ENCODE measurements around the gene KCNK6. TPM values are rescaled to one million over a fixed set of nuclear protein-coding genes. Genes with fewer than 3 reads are reported as not detected.
A peak's percentile ranks its signal among the peaks of the same experiment; 100 is the strongest.
"Not testable (repeated sequence)": the region's sequence is repeated elsewhere in the genome, so short reads cannot be mapped to it uniquely, and the experiment has no call there.

KCNK6 gene
- polyA plus RNA-seq, 3 donors, result 3.2 to 11.3 (median 4.0) TPM

DNA sequence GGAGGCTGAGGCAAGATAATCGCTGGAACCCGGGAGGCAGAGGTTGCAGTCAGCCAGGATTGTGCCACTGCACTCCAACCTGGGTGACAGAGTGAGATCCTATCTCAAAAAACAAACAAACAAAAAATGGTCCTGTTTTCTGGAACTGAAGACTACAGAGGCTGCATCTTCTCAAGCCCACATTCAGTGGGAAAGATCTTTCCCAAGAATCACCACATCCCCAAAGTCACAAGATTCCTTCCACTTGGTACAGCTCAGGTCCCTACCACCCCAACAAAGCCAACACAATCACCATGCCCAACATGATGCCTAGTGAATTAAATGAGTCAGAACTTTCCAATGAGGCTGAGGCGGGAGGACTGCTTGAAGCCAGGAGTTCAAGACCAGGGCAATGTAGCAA lies 31.2 kb downstream of the KCNK6 start:
- WGBS, 3 donors, result 76 to 85% (median 77%) methylated on average over 3 of the region's 3 CpGs
- H3K27ac ChIP-seq (ENCODE audit: low read depth, low read length), result no peak overlapping the region

DNA sequence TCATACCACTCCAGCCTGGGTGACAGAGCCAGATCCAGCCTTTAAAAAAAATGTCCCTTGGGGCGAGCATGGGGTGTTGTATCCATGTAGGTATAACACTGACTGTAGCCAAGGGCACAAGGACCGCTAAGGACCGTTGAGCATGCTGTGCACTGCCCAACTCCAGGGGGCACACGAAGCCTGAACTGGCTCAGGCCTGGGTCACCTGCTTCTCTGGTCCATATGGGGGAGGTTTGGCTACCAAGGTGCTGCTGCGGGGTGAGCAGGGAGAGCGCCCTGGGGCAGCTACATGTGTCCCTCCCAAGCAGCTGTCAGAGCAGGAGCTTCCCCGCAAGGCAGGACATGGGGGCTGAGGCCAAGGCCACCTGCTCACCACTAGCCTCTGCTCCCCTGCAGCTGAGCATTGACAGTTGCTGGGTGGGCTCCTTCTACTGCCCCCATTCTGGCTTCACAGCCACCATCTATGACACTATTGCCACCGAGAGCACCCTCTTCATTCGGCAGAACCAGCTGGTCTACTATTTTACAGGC lies 32.3 kb downstream of the KCNK6 start:
- WGBS, 3 donors, result 69 to 80% (median 76%) methylated on average over 9 of the region's 9 CpGs
- no peak overlapping the region for H3K27ac ChIP-seq (ENCODE audit: low read depth, low read length)

DNA sequence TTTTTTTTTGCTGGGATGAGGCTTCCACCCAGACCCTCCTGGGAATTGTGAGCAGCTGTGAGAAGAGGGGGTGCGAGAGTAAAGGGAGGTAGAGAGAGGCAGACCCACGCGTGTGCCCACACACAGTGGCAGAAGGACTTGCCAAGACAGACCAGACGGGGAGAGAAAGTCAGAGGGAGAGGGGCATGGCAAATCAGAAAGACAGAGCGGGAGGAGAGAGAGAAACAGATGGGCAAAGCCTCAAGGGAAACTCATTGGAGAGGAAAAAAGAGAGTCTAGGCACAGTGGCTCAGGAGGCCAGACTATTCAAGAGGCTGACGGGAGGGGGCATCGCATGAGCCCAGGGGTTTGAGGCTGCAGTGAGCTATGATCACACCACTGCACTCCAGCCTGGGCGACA lies 33.0 kb downstream of the KCNK6 start:
- no peak overlapping the region for H3K27ac ChIP-seq (ENCODE audit: low read depth, low read length)
- 68 to 80% (median 68%) methylated on average over 8 of the region's 8 CpGs for WGBS, 3 donors

DNA sequence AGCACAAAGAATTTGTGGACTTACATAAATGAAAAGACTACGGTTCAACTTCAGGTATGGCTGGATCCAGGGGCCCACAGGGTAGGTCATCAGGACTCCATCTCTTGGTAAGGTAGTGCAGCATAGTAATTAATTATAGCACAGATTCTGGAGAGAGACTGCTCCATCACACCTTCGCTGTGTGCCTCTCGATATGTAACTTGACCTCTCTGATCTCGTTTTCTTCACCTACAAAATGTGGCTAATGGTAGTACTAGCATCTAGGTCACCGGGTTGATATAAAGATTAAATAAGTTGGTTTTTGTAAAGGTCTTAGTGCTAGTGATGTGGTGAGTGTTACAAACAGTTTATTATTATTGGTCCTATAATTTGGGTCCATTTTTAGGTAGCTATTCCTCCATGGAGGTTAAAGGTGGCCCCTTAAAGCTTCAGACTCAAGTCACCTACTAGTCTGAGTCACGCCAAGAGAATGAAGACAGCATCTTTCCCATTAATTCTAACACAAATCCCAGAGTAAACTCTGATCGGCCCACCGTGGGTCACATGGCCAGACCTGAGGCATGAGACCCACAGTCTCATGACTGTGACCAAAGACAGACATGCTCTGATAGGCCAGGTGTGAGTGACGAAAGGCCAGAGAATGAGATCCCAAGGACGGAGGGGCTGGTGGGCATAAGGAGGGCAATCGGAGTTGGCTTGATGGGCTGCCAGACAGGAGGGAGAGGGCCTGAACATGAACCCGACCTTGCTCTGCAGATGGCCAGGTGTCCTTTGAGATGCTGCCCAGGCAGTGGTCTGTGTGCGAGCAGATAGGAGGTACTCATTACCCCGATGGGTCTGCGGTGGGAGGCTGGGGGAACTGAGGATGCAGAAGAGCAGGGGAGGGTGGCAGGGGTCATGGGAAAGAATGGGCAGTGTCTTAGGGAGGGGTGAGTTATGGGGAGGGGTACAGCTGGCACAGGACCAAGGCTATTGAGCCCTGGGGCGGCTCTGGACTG lies 36.4 kb downstream of the KCNK6 start:
- no peak overlapping the region for H3K27ac ChIP-seq (ENCODE audit: low read depth, low read length)
- WGBS, 3 donors, result 63 to 80% (median 79%) methylated on average over 16 of the region's 16 CpGs

DNA sequence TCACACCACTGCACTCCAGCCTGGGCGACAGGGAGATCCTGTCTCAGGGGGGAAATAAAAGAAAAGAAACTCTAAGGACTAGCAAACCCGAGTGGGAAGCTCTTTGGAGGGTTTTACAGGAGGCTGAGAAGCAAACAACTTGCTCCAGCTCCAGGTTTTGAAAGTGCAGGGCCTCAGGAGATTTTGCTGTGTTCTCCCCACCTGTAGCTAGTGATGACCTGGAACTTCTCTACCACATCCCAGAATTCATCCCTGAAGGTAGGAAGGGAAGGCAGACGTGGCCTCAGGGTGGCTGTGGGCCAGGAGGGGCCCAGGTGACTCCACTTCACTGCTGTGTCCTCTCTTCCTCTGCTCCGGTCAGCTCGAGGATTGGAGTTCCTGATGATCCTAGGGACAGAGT lies 38.4 kb downstream of the KCNK6 start:
- no peak overlapping the region for H3K27ac ChIP-seq (ENCODE audit: low read depth, low read length)
- WGBS, 3 donors, result 29 to 37% (median 37%) methylated on average over 5 of the region's 5 CpGs

DNA sequence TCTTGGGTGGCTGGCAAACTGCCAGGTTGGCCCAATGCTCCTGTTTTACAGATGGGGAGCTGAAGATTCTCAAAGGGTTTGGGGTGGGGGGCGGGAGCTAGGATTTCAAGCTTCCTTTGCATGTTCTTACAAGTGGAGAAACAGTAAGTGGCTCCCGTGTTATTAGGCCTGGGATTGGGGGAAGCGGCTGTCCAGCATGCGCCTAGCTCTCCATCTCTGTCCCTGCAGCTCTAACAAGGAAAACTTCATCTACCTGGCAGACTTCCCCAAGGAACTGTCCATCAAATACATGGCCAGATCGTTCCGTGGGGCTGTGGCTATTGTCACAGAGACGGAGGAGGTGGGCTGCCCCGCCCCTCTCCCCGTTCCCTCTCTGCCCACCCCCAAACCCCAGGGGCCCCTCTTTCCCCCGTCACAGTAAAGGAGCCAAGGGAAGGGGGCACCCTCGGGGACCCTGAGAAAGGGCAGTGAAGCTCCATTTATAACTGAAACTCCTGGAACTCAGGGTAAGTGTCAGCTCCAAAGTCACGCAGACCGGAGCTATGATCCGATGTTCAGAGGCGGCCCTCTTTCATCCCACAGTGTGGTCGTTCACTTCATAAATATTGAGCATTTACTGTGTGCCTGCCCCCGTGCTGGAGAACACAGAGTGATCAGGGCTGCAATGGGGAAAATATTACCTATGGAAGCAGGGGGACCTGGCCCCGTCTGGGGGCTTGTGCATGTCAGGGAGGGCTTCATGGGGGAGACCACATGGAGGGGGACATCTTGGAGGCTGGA lies 39.8 kb downstream of the KCNK6 start:
- 44 to 54% (median 51%) methylated on average over 18 of the region's 18 CpGs for WGBS, 3 donors
- H3K27ac ChIP-seq (ENCODE audit: low read depth, low read length), result no peak overlapping the region

DNA sequence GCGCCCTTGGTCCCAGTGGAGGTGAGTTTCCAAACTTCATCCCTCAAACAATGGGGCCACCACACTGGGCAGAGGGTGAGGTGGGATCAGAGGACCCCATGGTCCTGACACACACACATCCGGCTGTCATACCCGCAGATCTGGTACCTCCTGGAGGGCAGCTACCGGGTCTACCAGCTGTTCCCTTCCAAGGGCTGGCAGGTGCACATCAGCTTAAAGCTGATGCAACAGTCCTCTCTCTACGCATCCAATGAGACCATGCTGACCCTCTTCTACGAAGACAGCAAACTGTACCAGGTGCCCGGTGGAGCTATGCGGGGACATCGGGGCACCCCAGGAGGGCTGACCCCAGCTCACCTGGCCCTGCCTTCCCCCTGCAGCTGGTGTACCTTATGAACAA lies 40.7 kb downstream of the KCNK6 start:
- H3K27ac ChIP-seq (ENCODE audit: low read depth, low read length), result no peak overlapping the region
- WGBS, 3 donors, result 69 to 82% (median 79%) methylated on average over 9 of the region's 9 CpGs

DNA sequence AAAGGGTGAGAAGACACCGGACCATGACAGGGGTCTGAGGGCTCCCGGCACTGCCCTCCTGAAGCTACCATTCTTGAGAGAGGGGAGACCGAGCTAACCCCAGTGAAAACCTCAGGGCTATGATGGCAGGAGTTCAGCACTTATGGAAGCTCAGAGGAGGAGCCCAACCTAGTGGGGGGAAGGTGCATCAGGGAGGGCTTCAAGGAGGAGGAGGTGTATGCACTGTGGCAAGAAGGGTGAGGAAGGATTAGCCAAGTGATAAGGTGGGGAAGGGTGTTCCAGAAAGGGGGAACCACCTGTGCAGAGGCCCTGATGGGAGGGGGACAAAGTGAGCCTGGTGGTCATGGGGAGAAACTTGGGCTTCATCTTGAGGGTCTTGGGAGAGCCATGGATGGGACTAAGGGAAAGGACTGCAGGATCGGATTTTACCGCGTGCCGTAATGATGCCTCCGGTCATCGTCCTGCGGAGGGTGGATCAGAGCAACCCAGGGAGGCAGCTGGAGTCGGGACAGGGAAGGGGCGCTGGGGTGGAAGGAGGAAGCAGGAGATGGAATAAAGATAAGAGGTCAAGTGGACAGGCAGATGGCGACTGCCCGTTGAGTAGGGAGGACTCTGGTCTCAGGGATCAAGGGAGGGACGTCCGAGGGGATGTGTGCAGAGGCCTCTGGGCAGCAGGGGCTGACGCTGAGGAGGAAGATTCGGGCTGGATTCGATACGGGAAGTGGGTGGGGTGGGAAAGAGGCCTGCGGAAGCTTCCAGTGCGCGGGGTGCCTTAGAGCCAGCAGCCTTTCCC lies 41.4 kb downstream of the KCNK6 start:
- 13 to 25% (median 25%) methylated on average over 19 to 23 of the region's 23 CpGs for WGBS, 3 donors
- H3K27ac ChIP-seq (ENCODE audit: low read depth, low read length), result no peak overlapping the region

DNA sequence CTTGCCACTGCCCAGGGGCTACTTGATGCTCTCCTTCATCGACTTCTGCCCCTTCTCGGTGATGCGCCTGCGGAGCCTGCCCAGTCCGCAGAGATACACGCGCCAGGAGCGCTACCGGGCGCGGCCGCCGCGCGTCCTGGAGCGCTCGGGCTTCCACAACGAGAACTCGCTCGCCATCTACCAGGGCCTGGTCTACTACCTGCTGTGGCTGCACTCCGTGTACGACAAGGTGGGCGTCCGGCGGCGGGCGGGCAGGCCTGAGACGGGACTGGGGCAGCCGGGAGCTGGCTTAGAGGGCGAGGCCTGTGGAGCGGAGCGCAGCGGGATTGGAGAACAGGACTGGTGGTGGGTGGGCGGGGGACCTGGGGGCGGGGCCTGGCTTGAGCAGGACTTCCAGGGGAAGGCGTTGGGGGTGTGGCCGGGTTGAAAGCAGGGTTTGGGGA lies 42.0 kb downstream of the KCNK6 start:
- H3K27ac ChIP-seq (ENCODE audit: low read depth, low read length), result no peak overlapping the region
- WGBS, 3 donors, result 0 to 1% (median 1%) methylated on average over 32 to 37 of the region's 37 CpGs

DNA sequence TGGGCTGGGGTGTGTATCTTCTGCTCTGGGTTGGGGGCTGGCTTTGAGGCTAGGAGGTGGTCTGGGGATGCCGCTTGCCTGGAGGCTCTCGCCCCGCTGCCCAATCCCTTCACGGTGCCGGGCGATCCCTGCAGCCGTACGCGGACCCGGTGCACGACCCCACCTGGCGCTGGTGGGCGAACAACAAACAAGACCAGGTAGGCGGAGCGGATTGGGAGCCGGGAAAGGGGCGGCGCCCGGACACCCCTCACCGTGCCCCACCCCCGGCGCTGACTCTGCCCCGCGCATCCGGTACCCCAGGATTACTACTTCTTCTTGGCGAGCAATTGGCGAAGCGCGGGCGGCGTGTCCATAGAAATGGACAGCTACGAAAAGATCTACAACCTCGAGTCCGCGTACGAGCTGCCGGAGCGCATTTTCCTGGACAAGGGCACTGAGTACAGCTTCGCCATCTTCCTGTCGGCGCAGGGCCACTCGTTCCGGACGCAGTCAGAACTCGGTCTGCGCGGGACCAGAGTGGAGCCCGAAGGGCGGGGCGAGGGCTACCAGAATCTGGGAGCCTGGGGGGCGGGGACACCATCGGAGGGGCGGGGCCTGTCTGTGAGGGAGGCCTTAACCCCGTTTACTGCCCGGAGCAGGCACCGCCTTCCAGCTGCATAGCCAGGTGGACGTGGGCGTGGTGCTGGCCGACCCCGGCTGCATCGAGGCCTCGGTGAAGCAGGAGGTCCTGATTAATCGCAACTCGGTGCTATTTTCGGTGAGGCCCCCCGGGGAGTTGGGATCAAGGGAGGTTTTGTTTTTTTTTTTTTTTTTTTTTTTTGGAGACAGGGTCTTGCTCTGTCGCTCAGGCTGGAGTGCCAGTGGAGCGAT lies 42.7 kb downstream of the KCNK6 start:
- 1 to 2% (median 2%) methylated on average over 59 to 68 of the region's 68 CpGs for WGBS, 3 donors
- H3K27ac ChIP-seq (ENCODE audit: low read depth, low read length), result no peak overlapping the region

DNA sequence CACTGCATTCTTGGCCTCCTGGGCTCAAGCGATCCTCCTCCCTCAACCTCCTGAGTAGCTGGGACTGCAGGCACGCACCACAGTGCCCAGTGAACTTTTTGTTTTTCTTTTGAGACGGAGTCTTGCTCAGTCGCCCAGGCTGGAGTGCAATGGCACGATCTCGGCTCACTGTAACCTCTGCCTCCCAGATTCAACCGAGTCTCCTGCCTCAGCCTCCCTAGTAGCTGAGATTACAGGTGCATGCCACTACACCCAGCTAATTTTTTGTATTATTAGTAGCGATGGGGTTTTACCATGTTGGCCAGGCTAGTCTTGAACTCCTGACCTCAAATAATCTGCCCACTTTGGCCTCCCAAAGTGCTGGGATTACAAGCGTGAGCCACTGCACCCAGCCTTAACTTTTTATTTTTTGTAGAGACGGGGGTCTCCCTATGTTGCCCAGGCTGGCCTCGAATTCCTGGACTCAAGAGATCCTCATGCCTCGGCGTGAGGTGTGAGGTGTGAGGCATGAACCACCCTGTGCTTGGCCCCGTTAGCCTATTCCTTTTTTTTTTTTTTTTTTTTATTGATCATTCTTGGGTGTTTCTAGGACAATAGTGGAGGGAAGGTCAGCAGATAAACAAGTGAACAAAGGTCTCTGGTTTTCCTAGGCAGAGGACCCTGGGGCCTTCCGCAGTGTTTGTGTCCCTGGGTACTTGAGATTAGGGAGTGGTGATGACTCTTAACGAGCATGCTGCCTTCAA lies 43.5 kb downstream of the KCNK6 start:
- not testable (repeated sequence) for H3K27ac ChIP-seq (ENCODE audit: low read depth, low read length)
- 65 to 84% (median 83%) methylated on average over 14 to 15 of the region's 16 CpGs for WGBS, 3 donors

DNA sequence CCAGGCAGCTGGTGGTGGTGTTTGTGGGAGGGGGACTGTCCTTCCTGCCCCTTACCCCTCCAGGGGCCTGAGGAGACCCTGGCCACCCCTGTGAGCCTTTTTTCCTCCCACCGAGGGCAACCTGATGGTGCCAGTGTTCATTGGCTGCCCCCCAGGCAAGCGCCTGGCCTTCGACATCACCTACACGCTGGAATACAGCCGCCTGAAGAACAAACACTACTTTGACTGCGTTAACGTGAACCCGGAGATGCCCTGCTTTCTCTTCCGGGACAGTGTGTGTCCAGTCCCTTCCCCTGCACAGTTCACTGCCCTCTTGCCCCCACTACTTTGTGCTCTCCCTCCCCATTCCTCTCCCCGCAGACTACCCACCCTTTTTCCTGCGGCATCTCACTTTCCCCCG lies 47.4 kb downstream of the KCNK6 start:
- no peak overlapping the region for H3K27ac ChIP-seq (ENCODE audit: low read depth, low read length)

DNA sequence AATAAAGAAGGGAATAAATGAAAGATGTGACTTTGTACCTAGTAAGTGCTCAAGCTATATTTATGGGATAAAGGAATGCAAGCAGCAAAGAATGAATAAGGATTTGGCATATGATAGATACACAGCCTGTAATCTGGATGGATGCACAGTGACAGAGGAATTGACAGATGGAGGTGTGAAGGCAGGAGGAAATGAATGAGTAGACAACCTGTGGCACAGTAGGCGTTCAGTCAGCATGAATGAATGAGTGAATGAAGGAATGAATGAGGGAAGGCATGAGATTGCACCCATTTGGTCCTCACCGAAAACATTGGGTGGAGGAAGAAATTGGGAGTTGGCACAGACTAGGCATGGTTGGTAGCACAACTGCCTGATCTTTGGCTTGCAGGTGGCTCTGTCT lies 49.9 kb downstream of the KCNK6 start:
- 72 to 93% (median 89%) methylated on average over 2 of the region's 2 CpGs for WGBS, 3 donors
- H3K27ac ChIP-seq (ENCODE audit: low read depth, low read length), result no peak overlapping the region

More for the DNA sequence above, 47.4 kb downstream of the KCNK6 start:
- WGBS, 3 donors, result 60 to 84% (median 77%) methylated on average over 10 to 12 of the region's 12 CpGs

DNA sequence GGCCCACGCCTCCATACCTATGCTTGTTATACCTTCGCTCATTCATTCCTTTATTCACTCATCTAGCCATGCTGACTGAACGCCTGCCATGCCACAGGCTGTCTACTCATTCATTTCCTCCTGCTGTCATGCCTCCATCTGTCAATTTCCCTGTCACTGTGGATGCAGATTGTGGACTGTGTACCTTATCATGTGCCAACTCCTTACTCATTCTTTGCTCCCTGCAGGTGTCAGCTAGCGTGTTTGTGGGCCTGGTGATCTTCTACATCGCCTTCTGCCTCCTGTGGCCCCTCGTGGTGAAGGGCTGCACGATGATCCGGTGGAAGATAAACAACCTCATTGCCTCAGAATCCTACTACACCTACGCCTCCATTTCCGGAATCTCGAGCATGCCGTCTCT lies 50.7 kb downstream of the KCNK6 start:
- H3K27ac ChIP-seq (ENCODE audit: low read depth, low read length), result no peak overlapping the region
- 63 to 78% (median 71%) methylated on average over 12 of the region's 12 CpGs for WGBS, 3 donors

DNA sequence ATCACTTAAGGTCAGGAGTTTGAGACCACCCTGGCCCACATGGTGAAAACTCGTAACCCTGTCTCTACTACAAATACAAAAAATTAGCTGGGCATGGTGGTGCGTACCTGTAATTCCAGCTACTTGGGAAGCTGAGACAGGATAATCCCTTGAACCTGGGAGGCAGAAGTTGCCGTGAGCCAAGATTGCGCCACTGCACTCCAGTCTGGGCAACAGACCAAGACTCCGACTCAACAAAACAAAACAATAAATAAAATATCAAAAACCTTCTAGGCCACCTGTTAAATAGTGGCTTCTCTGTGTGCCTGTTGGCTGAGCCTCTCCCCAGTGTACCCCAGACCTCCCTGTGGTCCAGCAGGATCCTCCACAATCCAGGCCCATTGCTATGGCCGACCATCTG lies 51.4 kb downstream of the KCNK6 start:
- no peak overlapping the region for H3K27ac ChIP-seq (ENCODE audit: low read depth, low read length)
- 72 to 80% (median 73%) methylated on average over 6 of the region's 6 CpGs for WGBS, 3 donors

DNA sequence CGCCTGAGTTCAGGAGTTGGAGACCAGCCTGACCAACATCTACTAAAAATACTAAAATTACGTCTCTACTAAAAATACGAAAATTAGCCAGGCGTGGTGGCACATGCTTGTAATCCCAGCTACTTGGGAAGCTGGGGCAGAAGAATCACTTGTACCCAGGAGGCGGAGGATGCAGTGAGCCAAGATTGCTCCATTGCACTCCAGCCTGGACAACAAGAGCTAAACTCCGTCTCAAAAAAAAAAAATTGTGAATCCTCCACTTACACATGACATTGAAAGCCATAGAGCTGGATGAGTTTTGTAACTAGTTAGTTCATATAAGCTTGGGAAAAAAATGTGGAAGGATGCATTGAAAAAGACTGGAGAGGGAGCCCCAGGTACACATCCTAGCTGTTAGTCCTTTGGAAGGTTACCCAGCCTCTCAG lies 54.3 kb downstream of the KCNK6 start:
- 72 to 74% (median 73%) methylated on average over 6 of the region's 6 CpGs for WGBS, 3 donors
- H3K27ac ChIP-seq (ENCODE audit: low read depth, low read length), result peak overlapping the region; percentile 76

All from adipose tissue (tissue), 3 donors.